Activated CD4-positive, alpha-beta T cell treated with anti-CD3 and anti-CD28 coated beads for 24 hours (primary cell): ENCODE data around the gene ADSL.
"Not testable (repeated sequence)": the region's sequence is repeated elsewhere in the genome, so short reads cannot be mapped to it uniquely, and the experiment has no call there.

Experiments used
- DNase-seq, 2 donors: peaks; one replicate each; pipeline ENCODE4 v3.0.0-alpha.2; 2020; ENCODE audit warnings: low read depth in 2 of 2

Gene ADSL

DNA sequence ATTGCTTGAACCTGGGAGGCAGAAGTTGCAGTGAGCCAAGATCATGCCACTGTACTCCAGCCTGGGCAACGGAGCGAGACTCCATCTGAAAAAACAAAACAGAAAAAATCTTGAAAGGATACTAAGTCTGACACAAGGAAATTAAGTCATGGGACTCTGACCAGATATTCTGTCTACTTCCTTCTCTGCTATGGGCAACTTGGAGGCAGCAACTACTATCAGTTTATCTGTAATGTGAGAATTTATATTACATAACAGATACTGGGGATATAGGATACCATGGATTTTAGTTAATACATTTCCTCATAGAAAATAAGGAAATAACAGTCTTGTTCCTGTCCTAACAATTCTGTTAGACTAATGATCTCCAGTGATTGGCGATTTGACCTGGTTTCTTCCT lies 22.5 kb downstream of the ADSL start:
- DNase-seq = no peak

- DNase-seq = no peak
Measured at GRCh38 chr22:40374567-40374966, 28.3 kb downstream of the ADSL start.

DNA sequence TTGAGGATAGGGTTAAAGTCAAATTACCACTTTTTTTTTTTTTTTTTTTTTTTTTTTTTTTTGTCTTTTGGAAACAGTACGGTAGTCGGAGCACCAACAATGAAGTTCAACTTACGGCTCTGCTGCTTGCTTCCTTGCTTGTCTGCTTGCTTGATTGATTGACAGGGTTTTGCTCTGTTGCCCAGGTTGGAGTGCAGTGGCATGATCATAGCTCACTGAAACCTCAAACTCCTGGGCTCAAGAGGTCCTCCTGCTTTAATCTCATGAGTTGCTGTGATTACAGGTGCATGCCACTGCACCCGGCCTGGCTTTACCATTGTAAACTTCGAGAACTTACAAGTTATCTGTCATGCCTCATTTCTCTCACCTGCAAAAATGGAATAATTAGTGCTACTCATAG lies 29.8 kb downstream of the ADSL start:
- DNase-seq = no peak

DNA sequence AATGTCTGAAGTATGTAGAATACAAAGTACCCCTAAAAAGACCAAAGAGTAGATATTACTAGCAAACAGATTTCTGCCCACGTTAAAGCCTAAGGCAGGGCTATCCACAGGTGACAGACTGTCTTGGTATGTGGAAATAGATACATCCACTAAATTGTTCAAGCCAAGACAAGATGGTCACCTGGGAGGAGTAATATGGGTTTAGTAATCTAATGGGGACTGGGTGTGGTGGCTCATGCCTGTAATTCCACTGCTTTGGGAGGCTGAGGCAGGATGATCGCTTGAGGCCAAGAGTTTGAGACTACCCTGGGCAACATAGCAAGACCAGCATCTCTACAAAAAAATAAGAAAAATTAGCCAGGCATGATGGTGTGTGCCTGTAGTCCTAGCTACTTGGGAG lies 31.6 kb downstream of the ADSL start:
- no peak for DNase-seq

- DNase-seq = not testable (repeated sequence)
Measured at GRCh38 chr22:40378448-40378847, 32.1 kb downstream of the ADSL start.

- DNase-seq = no peak
Measured at GRCh38 chr22:40381461-40381860, 35.2 kb downstream of the ADSL start.

- no peak for DNase-seq
Measured at GRCh38 chr22:40383905-40384304, 37.6 kb downstream of the ADSL start.

DNA sequence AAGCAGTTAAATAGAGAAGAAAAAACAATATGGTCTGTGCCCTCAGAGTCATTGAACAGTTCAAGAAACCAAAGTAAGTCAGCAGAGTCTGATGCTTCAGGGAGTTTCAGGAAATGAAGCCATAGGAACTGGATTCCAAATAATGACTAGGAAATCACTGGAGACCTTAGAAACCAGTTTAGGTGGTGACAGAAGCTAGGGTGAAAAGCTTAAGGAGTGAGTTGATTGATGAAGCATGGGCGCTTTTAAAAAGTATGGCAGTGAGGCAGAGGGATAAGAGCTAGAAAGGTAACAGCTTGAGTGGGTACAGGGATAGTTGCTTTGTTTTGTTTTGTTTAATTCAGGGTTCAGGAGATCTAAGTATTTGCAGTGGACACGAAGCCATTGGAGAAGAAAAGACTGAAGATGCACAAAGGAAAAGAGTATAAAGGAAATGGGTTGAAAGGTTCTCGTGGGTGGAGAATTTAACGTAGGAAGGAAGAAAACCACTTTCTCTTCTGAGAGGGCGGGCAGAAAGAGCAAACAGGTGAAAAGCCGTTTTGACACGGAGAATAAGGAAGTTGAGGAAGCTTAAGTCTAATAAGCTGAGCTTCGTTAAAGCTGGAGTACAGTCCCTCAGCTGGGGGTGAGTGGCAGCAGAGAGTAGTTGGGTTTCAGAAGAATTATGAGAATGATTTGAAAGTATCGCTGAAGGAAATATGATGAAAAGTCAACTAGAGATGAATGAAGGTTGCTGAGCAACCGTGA lies 38.9 kb downstream of the ADSL start:
- DNase-seq = no peak

- DNase-seq = no peak
Measured at GRCh38 chr22:40387746-40388145, 41.4 kb downstream of the ADSL start.

DNA sequence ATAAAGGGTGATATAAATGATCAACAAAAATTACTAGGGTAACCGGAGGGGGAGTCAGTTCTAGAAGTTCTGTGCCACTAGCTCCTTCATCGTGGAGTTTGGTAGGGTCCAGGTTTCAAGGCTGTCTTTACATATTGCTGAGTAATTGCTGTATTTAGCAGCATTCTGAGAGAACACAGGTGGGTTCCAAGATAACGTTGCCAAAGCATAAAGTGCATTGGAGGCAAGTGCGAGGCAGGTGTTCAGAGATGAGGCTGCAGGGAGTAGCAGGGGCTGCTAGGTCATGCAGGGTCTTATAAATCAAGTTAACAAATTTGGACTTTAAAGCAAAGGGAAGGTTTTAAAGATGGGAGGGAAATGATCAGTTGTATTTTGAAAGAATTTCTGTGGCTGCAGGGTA lies 41.9 kb downstream of the ADSL start:
- no peak for DNase-seq

DNA sequence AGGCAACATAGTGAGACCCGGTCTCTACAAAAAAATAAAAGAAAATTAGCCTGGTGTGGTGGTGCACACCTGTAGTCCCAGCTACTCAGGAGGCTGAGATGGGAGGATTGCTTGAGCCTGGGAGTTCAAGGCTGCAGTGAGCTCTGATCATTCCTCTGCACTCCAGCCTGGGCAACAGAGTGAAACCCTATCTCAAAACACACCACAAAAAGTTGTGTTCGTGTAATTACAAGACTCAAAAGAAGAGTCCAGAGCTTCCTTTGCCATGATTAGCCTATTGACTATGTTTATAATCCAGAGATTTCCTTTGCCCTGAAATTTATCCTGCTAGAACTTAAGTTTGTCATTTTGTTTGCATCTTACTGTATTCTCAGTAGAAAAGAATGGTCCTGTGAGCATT lies 45.1 kb downstream of the ADSL start:
- DNase-seq = no peak

- no peak for DNase-seq
Measured at GRCh38 chr22:40392618-40393017, 46.3 kb downstream of the ADSL start.

- no peak for DNase-seq
Measured at GRCh38 chr22:40394607-40395006, 48.3 kb downstream of the ADSL start.

DNA sequence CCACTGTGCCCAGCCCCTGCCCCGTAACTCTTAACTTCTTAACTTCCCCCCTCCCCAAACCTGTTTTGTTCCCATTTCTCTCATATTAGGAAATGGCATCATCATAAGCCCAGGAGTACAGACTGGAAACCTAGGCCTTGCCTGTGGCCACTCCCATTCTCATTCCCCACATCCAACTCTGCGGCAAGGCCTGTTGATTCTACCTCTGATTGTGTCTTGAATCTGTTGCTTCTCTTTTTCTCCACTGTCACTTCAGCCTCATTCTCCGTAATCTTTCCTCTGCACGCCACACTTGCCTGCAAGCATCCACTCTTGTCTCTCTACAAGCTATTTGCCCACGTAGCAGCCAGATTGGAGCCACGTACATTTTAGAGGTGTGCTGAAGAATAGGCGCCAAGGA lies 49.3 kb downstream of the ADSL start:
- no peak for DNase-seq

DNA sequence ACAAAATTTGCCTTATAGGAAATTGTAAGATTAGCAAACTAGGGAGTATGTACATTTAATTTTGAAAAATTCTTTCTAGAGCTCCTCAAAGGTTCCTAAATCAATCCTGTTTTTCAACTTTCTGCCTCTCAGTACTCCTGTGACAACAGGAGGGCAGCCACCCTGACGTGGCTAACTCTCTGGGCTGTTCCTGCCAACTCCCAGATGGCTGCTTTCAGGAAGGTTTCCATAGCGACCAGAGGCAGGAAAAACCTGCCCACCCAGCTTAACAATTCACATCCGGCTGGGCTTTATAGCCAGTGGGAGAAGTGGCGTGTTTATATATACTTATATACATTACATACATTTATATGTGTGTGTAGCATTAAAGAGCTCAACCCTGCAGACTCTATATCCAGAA lies 50.6 kb downstream of the ADSL start:
- DNase-seq = no peak

- no peak for DNase-seq
Measured at GRCh38 chr22:40397396-40397795, 51.1 kb downstream of the ADSL start.

- no peak for DNase-seq
Measured at GRCh38 chr22:40399621-40400020, 53.3 kb downstream of the ADSL start.

DNA sequence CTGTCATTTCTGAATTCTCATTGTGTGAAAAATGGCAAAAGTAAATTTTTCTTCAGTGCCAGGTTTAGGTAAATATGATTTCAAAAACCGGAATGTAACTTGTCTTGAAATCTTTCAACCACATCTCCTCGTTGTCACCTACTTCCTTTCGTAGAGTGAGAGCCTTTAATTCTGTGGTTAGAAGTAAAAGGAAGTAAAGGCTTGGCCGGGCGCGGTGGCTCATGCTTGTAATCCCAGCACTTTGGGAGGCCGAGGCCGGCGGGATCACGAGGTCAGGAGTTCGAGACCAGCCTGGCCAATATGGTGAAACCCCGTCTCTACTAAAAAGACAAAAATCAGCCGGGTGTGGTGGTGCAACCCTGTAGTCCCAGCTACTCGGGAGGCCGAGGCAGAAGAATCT lies 53.9 kb downstream of the ADSL start:
- DNase-seq = no peak

DNA sequence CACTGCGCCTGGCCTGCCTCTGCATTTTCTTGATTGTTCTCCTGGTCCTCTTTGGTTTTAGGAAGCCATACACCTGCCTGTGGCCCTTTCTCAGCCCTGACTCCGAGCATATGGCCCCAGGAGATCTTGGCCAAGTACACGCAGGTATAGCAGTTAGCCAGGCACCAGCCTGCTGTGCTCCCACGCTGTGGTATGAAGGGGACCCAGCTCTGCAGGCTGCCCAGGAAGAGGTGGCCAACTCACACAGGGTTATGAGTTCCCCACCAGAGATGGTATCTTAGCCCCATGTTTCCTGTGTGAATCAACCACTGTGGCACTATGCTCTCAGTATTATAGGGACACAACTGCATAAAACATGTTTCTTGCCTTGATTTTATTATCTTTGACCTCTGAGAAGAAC lies 55.2 kb downstream of the ADSL start:
- DNase-seq = no peak

DNA sequence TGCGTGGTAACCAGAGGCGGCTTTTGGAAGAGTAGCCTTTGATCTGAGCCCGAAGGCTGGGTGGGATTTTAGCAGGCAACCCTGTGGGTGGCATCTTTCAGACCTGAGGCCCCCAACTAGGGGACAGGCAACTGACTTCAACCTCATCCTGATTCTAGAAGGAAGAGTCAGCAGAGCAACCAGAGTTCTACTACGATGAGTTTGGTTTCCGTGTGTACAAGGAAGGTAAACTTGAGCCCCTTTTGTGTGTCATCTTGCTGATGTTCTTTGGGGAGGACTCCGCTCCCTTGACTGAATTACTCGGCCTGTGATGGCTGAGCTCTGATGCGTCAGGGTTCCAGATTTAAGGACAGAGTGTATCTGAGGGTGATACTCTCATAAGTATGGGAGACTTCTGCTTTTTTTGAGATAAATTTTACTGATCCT lies 55.7 kb downstream of the ADSL start:
- no peak for DNase-seq

- DNase-seq = no peak
Measured at GRCh38 chr22:40403141-40403540, 56.8 kb downstream of the ADSL start.

DNA sequence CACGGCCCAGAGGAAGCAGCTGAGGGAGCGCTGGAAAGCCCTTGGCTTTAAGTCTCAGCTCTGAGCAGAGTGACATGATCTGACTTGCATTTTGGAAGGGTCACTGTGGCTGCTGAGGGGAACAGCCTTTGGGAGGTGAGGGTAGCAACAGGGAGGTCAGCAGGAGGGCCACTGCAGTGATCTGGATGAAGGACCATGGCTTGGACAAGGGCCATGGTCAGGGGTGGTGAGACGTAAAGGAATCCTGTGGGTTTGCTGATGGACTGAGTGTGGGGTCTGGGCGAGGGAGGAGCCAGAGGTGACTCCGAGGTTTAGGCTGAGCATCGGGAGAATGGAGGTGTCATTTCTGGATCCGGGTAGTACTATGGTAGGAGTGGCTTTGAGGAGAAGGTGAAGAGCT lies 57.4 kb downstream of the ADSL start:
- DNase-seq = no peak

GRCh38 chr22:40404251-40405177 lies 58.2 kb downstream of the ADSL start:
- DNase-seq = no peak
